C4-2B (cell line): ENCODE results near the gene FAM83D.

Source experiments
- H3K27ac ChIP-seq: fragments of 450-650 bp; 2 replicates; pipeline ENCODE4 v1.5.1; 2017
- ZFX ChIP-seq: fragments of 450-650 bp; IDR thresholded peaks from 2 replicates; pipeline ENCODE4 v1.6.1; 2017
- TF ChIP-seq, protein P1 (sequence below): fragments of 450-650 bp; conservative IDR thresholded peaks from 2 replicates; pipeline ENCODE4 v1.5.1; 2017; ENCODE audit warnings: mild to moderate bottlenecking

FAM83D gene

DNA sequence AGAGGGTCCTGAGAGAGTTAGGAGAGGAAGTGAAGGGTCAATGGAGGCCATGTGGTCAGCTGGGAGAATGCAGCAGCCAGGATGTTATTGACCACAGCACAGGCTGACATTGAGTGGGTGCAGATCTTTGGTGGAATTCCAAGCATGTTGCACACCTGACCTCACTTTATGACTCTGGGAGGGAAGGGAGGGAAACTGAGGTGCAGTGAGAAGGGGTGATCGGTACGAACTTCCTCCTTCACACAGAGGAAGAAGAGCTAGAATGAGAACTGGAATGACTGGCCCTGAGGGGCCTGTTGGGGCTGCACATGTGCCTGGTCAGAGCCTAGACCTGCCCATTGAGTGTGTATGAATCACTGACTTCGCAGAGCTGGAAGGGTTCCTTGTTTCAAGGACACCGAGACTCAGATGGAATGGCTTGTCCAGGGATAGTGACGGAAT is 9.8 kb downstream of the FAM83D start:
- TF ChIP-seq, protein P1, sequence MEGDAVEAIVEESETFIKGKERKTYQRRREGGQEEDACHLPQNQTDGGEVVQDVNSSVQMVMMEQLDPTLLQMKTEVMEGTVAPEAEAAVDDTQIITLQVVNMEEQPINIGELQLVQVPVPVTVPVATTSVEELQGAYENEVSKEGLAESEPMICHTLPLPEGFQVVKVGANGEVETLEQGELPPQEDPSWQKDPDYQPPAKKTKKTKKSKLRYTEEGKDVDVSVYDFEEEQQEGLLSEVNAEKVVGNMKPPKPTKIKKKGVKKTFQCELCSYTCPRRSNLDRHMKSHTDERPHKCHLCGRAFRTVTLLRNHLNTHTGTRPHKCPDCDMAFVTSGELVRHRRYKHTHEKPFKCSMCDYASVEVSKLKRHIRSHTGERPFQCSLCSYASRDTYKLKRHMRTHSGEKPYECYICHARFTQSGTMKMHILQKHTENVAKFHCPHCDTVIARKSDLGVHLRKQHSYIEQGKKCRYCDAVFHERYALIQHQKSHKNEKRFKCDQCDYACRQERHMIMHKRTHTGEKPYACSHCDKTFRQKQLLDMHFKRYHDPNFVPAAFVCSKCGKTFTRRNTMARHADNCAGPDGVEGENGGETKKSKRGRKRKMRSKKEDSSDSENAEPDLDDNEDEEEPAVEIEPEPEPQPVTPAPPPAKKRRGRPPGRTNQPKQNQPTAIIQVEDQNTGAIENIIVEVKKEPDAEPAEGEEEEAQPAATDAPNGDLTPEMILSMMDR = no peak
- no peak for TF ChIP-seq ZFX
- H3K27ac ChIP-seq = no peak overlapping the region

DNA sequence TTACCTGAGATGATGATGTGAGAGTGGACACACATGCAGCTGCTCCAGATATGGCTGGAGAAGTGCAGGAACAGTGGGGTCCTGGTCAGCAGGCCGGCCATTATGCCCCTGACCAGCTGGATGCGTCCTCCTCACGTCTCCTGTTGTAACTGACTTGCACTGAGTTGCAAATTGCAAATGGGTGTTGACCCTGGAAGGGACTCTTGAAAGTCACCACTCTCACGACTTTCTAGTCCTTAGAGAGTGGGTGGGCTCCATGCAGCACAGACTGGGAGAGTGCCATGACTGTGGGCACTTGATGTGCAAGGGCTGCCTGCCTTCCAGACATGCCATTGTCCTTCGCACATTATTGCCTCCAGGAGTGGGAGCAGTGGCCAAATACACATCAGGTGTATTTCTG is 10.8 kb downstream of the FAM83D start:
- H3K27ac ChIP-seq = no peak overlapping the region
- TF ChIP-seq ZFX = no peak
- TF ChIP-seq, protein P1 = no peak

DNA sequence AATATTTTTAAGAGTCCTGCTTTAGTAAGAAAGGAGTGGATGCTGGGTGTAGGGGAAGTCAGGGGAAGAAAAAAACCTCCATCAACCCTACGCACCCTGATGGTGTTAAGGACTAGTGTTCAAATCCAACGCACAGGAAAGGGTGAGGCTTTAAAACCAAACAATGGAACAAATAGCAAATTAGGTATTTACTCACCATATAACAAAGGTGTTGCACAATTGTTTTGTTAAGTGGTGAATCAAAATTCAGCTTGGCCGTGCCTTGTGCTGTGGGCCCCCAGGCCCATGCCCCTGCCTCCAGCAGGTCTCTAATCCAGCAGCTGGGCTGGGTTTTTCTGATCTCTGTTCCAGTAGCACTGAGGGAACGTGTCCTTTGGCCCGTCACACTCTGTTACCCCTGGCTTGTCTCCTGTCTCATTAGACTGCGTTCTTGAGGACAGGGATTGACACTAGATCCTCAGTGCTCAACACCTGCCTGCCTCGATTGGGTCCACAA is 11.8 kb downstream of the FAM83D start:
- no peak for TF ChIP-seq ZFX
- TF ChIP-seq, protein P1 = no peak
- H3K27ac ChIP-seq = no peak overlapping the region

DNA sequence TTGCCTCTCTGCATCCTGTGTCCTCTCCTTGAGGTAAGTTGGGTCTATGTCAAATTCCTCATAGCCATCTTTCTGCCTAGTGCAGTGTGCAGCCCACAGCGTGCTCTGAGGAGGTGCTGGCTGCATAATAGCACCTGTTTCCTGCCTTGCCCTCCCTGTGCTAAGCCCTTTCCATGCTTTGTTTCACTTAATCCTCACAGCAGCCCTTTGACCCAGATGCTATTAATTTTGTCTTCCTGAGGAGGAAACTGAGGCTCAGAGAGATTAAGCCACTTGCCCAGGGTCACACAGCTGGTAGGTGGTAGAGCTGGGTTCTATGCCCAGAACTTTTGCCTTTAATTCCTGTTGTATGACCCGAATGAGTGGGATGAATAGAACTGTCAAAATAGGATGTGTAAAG is 13.5 kb downstream of the FAM83D start:
- H3K27ac ChIP-seq = no peak overlapping the region
- TF ChIP-seq, protein P1 = no peak
- TF ChIP-seq ZFX = no peak

DNA sequence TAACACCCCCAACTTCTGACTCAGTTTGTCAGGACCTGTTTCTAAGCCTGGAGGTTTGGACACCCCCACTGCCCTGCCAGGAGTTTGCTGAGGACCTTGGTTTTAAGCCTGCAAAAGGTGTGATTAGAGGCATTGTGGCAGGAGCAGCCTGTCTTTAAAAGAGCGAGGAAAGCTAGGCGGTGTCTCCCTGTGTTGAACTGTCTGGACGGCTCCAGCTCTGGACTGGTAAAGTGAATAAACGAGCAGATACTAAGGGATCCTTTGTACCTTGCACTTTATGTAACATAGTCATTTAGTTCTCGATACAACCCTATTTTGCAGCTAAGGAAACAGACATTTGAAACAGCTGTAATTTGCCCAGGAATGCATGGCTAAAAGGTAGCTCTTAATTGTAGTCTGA is 14.4 kb downstream of the FAM83D start:
- no peak for TF ChIP-seq ZFX
- TF ChIP-seq, protein P1 = no peak
- H3K27ac ChIP-seq = no peak overlapping the region

DNA sequence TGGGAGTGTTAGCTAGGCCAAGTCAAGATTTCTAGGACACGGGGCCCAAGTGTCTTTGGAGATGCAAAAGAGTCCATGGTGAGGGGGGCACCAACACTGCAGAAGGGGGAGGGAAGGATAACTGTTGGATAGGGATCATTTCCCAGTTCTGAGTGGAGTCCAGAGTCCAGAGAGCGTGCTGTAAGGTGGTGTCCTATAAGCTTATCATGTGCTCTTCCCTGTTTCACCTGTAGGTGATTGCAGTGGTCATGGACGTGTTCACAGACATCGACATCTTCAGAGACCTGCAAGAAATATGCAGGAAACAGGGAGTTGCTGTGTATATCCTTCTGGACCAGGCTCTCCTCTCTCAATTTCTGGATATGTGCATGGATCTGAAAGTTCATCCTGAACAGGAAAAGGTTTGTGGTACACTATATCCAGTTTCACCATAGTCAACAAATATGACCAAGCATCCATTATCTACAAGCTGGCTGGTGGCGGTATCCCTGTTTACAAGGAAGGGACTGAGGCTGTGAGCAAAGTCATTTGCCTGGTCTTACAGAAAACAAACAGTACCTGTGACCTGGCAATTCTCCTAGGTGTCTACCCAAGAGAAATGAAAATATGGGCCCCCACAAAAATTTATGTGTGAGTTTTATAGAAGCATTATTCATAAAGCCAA is 15.6 kb downstream of the FAM83D start:
- no peak for TF ChIP-seq ZFX
- TF ChIP-seq, protein P1 = no peak; the same call in 1 of the 2 replicates
- H3K27ac ChIP-seq = no peak overlapping the region

DNA sequence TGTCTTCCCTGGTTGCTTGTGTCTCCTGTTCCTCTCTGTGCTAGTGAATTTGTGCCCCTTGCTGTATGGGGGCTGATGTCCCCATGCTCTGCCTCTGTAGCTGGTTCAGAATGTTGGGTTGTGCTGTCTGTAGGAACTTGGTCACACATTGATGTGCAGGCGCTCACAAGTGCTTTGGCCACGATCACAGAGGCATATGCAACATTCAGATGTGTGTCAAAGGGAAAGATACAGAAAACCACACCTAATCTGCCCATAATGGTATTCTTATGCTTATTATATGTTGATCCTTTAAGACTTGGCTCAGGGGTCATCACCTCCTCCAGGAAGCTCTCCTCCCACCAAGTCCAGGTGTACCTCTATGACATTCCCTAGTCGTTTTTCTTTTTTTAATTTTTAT is 18.8 kb downstream of the FAM83D start:
- H3K27ac ChIP-seq = no peak overlapping the region
- no peak for TF ChIP-seq ZFX
- TF ChIP-seq, protein P1 = no peak
